ENCODE measurements around the gene C2orf49.

DNA sequence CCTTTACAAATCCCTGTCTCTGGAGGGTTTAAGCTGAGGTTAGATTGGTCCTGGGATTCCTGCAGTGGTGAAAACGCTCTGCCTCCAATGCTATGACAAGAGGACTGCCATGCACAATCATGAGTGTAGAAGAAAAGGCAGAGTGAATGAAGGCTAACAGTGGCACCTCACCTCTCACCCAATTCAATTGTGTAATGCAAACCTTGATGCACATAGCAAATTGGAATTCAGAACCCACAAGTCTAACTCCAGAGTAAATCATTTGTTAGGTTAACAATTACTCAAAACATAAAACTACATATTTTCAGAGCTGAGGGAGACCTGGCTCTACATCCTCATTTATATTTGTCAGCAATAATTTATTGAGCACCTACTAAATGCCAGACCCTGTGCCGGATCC, 9.7 kb upstream of the C2orf49 start:
- no peak for TF ChIP-seq TGIF2 (CRISPR knock-in tag; IDR thresholded peaks at IDR 0.05)
- no peak for TF ChIP-seq CHD2 (IDR thresholded peaks at IDR 0.05; ENCODE audit: low read depth, low read length)
- no peak for TF ChIP-seq DPF2 (IDR thresholded peaks at IDR 0.05)
- no peak for TF ChIP-seq EGR1 (conservative IDR thresholded peaks at IDR 0.05)
- no peak for TF ChIP-seq SMARCA5 (IDR thresholded peaks at IDR 0.05)
- TF ChIP-seq, protein P1, sequence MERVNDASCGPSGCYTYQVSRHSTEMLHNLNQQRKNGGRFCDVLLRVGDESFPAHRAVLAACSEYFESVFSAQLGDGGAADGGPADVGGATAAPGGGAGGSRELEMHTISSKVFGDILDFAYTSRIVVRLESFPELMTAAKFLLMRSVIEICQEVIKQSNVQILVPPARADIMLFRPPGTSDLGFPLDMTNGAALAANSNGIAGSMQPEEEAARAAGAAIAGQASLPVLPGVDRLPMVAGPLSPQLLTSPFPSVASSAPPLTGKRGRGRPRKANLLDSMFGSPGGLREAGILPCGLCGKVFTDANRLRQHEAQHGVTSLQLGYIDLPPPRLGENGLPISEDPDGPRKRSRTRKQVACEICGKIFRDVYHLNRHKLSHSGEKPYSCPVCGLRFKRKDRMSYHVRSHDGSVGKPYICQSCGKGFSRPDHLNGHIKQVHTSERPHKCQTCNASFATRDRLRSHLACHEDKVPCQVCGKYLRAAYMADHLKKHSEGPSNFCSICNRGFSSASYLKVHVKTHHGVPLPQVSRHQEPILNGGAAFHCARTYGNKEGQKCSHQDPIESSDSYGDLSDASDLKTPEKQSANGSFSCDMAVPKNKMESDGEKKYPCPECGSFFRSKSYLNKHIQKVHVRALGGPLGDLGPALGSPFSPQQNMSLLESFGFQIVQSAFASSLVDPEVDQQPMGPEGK (CRISPR knock-in tag; IDR thresholded peaks at IDR 0.05; ENCODE audit: borderline replicate concordance): no peak
- no peak for TF ChIP-seq TCF7L2 (IDR thresholded peaks at IDR 0.05; ENCODE audit: low read depth, low read length)
- TF ChIP-seq FUS (optimal IDR thresholded peaks at IDR 0.05; ENCODE audit: low read depth, low read length): no peak

All from K562 (cell line).